OCI-LY3 (cell line): ENCODE results near the gene PTPRJ.

Experiments
- CTCF ChIP-seq: fragments of 200-600, 300-600 bp; sonication (generic); IDR thresholded peaks from 2 replicates; pipeline ENCODE4 v1.5.1; 2014; ENCODE audit warnings: antibody characterized with exemption, low read length, low read depth
- EZH2phosphoT487 ChIP-seq: fragments of 200-600 bp; shearing (Covaris generic); IDR thresholded peaks from 2 replicates; pipeline ENCODE4 v1.6.1; 2018; ENCODE audit warnings: antibody characterized with exemption, mixed run types, low read depth

GRCh38 chr11:48090174-48090573, 109.8 kb downstream of the PTPRJ start:
- TF ChIP-seq CTCF (no peak), EZH2phosphoT487 (no peak)
